Measurements from ENCODE around the gene GRIN3A. TPM values are rescaled to one million over a fixed set of nuclear protein-coding genes. Genes with fewer than 3 reads are reported as not detected.

The GRIN3A gene
- total RNA-seq, 3 donors from 2014 or later = 0.98 to 1.2 (median 1.0) TPM

DNA sequence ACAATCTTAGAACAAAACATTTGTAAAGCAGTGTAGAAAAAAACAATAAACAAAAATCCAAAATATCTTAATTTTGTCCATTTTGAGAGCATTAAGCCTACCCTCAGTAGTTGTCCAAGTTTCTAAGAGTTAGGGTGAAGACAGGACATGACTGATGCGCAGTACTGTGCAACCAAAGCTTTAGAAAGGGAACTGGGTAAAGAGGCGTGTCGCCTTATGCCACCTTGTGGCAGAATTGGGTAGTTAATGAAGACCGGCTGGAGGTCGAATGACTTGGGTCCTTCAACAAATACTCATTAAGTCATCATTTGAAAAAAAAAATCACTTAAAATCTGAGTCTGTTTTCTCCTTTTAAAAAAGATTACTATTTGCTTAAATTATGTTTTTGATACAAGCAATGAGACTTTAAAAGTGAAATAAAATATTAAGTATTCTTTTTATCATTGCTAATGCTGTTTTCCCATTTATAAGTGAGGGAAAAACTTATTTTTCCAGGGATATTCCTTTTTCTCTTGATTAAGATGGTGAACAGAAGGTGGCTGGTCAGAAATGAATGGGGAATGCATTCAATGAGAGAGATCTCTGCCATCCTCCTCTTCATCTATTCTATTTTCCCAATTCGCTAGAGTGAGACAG lies 208.3 kb downstream of the GRIN3A start:
- peak; percentile 44 for TF ChIP-seq CTCF (IDR thresholded peaks at IDR 0.05)
- Histone ChIP-seq H3K36me3 (ENCODE audit: low read depth) (peaks cover 3% of the 10 kb centered on the region), H3K4me3 (no peak overlapping the region), H3K9me3 (no peaks in the 10 kb centered on the region), H3K4me1 (ENCODE audit: low read depth) (peaks cover 10% of the 10 kb centered on the region)
- peak in 2 of 3 donors; percentile 50 to 88 for DNase-seq
- intact Hi-C loops (cut with DNase I, micrococcal nuclease) = loop anchor here in 1 of 2 donors (1.0 kb wide), 1 partner anchor 71 kb away; no protein-coding TSS in a partner anchor
- peak; percentile 52 for ATAC-seq

DNA sequence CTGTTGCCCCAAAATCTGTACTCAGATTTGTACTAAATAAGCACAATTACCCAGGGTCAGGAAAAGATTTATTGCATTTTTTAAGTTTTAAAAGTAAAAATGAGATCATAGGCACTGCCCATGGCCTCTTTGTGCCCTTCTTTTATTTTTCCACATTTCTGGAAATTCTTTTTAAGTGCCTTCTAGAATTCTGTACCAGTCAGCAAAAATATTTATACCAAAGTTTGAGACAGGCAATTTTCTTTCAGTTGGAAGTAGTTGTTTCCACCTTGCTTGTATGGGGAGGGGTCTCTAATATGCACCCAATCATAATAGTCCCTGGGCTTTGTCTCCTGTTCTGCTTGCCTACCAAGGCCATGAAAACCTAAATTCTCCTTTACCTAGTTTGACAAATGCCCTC lies 210.4 kb downstream of the GRIN3A start:
- DNase-seq = no peak
- intact Hi-C loops (cut with DNase I, micrococcal nuclease) = loop anchor here in 1 of 2 donors (5.0 kb wide), 1 partner anchor 66 kb away; no protein-coding TSS in a partner anchor
- Histone ChIP-seq H3K4me1 (ENCODE audit: low read depth) (no peaks in the 10 kb centered on the region), H3K36me3 (ENCODE audit: low read depth) (no peaks in the 10 kb centered on the region), H3K4me3 (no peak overlapping the region), H3K9me3 (no peaks in the 10 kb centered on the region)
- no peak for TF ChIP-seq CTCF (IDR thresholded peaks at IDR 0.05)
- ATAC-seq = no peak

GRCh38 chr9:101527066-101527465 lies 211.4 kb downstream of the GRIN3A start:
- ATAC-seq (no peak), DNase-seq (no peak)
- no peaks in the 10 kb centered on the region for H3K9me3 ChIP-seq
- H3K4me3 ChIP-seq = no peak overlapping the region
- intact Hi-C loops (cut with DNase I, micrococcal nuclease) = loop anchor here in 1 of 2 donors (5.0 kb wide), 1 partner anchor 65 kb away; no protein-coding TSS in a partner anchor
- no peaks in the 10 kb centered on the region for H3K4me1 ChIP-seq (ENCODE audit: low read depth)
- no peak for TF ChIP-seq CTCF (IDR thresholded peaks at IDR 0.05)
- H3K36me3 ChIP-seq (ENCODE audit: low read depth) = no peaks in the 10 kb centered on the region

DNA sequence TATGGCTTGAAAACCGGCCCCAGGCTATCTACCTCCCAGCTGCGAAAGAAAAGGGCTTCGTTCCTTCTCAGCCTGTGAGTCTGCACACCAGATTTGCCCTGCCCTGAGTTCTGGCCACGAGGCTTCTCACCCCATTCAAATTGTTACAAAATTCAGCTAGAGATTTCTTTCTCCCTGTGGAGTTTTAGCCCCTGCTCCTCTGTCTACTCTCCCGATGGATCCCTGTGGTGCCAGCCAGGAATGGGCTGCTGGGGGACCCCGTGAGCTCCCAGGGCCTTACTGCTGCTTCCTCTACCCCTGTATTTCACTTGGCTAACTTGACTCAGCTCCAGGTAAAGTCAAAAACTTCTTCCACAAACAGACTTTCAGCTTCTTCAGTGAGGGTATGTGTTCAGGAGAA lies 214.1 kb downstream of the GRIN3A start:
- Histone ChIP-seq H3K9me3 (no peaks in the 10 kb centered on the region), H3K4me3 (no peak overlapping the region), H3K4me1 (ENCODE audit: low read depth) (no peaks in the 10 kb centered on the region), H3K36me3 (ENCODE audit: low read depth) (no peaks in the 10 kb centered on the region)
- DNase-seq (no peak), ATAC-seq (no peak)
- intact Hi-C loops (cut with DNase I, micrococcal nuclease) = no loop called here
- no peak for TF ChIP-seq CTCF (IDR thresholded peaks at IDR 0.05)

Other genes with a start within 250 kb of the GRIN3A start
- 10 to 100 TPM; 37.8 to 58.9 (median 41.7) TPM for gene RNF20, start 204.8 kb downstream of the GRIN3A start, total RNA-seq
- gene PPP3R2, start 143.7 kb downstream of the GRIN3A start, total RNA-seq = not detected